Endodermal cell (in vitro differentiated cells): ENCODE data around the gene PPP4R2. TPM values are rescaled to one million over a fixed set of nuclear protein-coding genes. Genes with fewer than 3 reads are reported as not detected.

Source experiments
- DNase-seq: peaks from one replicate; pipeline ENCODE4 v3.0.0-alpha.2; 2017
- H3K27ac ChIP-seq: 2 replicates; pipeline ENCODE4 v1.5.1; 2013; ENCODE audit warnings: mild to moderate bottlenecking, low read depth, low read length, moderate library complexity
- H3K27me3 ChIP-seq: 2 replicates; pipeline ENCODE4 v1.6.1; 2013; ENCODE audit warnings: mild to moderate bottlenecking, low read length, moderate library complexity; ENCODE audit not compliant: insufficient read depth, control insufficient read depth, poor library complexity, severe bottlenecking
- H3K36me3 ChIP-seq: 2 replicates; pipeline ENCODE4 v1.7.0; 2013; ENCODE audit warnings: mild to moderate bottlenecking, low read length, moderate library complexity; ENCODE audit not compliant: control insufficient read depth, insufficient read depth
- H3K4me1 ChIP-seq: one replicate; pipeline ENCODE4 v1.7.0; 2013; ENCODE audit warnings: low read length; ENCODE audit not compliant: control insufficient read depth, insufficient read depth
- H3K4me3 ChIP-seq: 2 replicates; pipeline ENCODE4 v1.5.1; 2013; ENCODE audit warnings: mild to moderate bottlenecking, low read length, moderate library complexity
- H3K9ac ChIP-seq: 2 replicates; pipeline ENCODE4 v1.6.1; 2013; ENCODE audit warnings: mild to moderate bottlenecking, low read length, moderate library complexity; ENCODE audit not compliant: poor library complexity, severe bottlenecking; ENCODE audit errors: extremely low read depth
- H3K9me3 ChIP-seq: 2 replicates; pipeline ENCODE4 v1.6.1; 2013; ENCODE audit warnings: mild to moderate bottlenecking, low read length, moderate library complexity; ENCODE audit not compliant: control insufficient read depth
- H3K27ac Mint-ChIP-seq: 2 replicates; pipeline ENCODE4 v1.8.0; 2020; ENCODE audit warnings: mixed read lengths
- H3K27me3 Mint-ChIP-seq: 2 replicates; pipeline ENCODE4 v1.8.0; 2021; ENCODE audit warnings: mild to moderate bottlenecking, mixed read lengths; ENCODE audit not compliant: insufficient read depth
- H3K36me3 Mint-ChIP-seq: 2 replicates; pipeline ENCODE4 v1.8.0; 2020; ENCODE audit warnings: low read depth, mixed read lengths
- H3K4me1 Mint-ChIP-seq: 2 replicates; pipeline ENCODE4 v1.8.0; 2020; ENCODE audit warnings: mixed read lengths
- H3K4me3 Mint-ChIP-seq: 2 replicates; pipeline ENCODE4 v1.8.0; 2020; ENCODE audit warnings: mild to moderate bottlenecking, moderate library complexity, mixed read lengths
- H3K9me3 Mint-ChIP-seq: 2 replicates; pipeline ENCODE4 v1.8.0; 2020; ENCODE audit warnings: mild to moderate bottlenecking, mixed read lengths
- CTCF ChIP-seq: fragments of 200-600 bp; sonication (generic); conservative IDR thresholded peaks from 2 replicates; pipeline ENCODE4 v1.5.0; 2021; ENCODE audit warnings: antibody characterized with exemption, mild to moderate bottlenecking
- WGBS, 2 experiments: methylation state at CpG; one replicate each; pipeline versions ENCODE4 v1.1.5 to v1.1.7; 2013; ENCODE audit warnings: missing lambda C conversion rate in 2 of 2, mixed read lengths in 1 of 2; ENCODE audit not compliant: insufficient coverage in 1 of 2, insufficient read length in 1 of 2; 5-methylcytosine and 5-hydroxymethylcytosine counted together
- total RNA-seq, 2 donors: library from RNA; stranded (reverse); fragmentation: NEBNext Ultra II Directional in 1 of 2; extraction: Animal tissue kit (Norgen Biotek cat#: 25700) in 1 of 2; gene quantifications; 2 replicates in 1 of 2; 3 replicates in 1 of 2; pipeline ENCODE4 v1.2.1, GENCODE V29; 2021

PPP4R2 gene
- total RNA-seq, 2 donors from 2014 or later = 133 to 157 TPM

GRCh38 chr3:73115806-73116205, 119.2 kb downstream of the PPP4R2 start:
- no peak overlapping the region for H3K9ac ChIP-seq
- TF ChIP-seq CTCF = no peak
- WGBS, 2 experiments = 82 to 86% methylated on average over 1 to 2 of the region's 2 CpGs
- no peaks in the 10 kb centered on the region for H3K36me3 ChIP-seq
- no peaks in the 10 kb centered on the region for H3K27me3 Mint-ChIP-seq
- no peak overlapping the region for H3K27ac Mint-ChIP-seq
- no peak overlapping the region for H3K4me3 Mint-ChIP-seq
- DNase-seq = no peak
- H3K27ac ChIP-seq = no peak overlapping the region
- H3K9me3 ChIP-seq = peaks cover under 1% of the 10 kb centered on the region
- H3K4me1 Mint-ChIP-seq = peaks cover 4% of the 10 kb centered on the region
- H3K27me3 ChIP-seq = no peaks in the 10 kb centered on the region
- peaks cover 3% of the 10 kb centered on the region for H3K4me1 ChIP-seq
- no peaks in the 10 kb centered on the region for H3K36me3 Mint-ChIP-seq
- no peaks in the 10 kb centered on the region for H3K9me3 Mint-ChIP-seq
- H3K4me3 ChIP-seq = no peak overlapping the region

Other genes starting within 250 kb of the PPP4R2 start
- gene SHQ1, start 148.4 kb upstream of the PPP4R2 start, total RNA-seq = 10 to 100 TPM; 28.2 to 28.4 TPM
- 10 to 100 TPM in 1 of 2 donors, 1 to 10 TPM in 1; 7.0 to 14.3 TPM for gene GXYLT2, start 108.8 kb upstream of the PPP4R2 start, total RNA-seq
- 10 to 100 TPM in 1 of 2 donors, 1 to 10 TPM in 1; 9.3 to 12.2 TPM for gene EBLN2, start 64.8 kb downstream of the PPP4R2 start, total RNA-seq